Ureter (tissue), 1 donor: ENCODE results near the gene TESMIN. TPM values are rescaled to one million over a fixed set of nuclear protein-coding genes. Genes with fewer than 3 reads are reported as not detected.

Experiments
- DNase-seq: peaks from one replicate; pipeline ENCODE4 v3.0.0-alpha.2; 2020; ENCODE audit warnings: low spot score
- total RNA-seq: library from RNA; stranded (reverse); gene quantifications from one replicate; pipeline ENCODE4 v1.2.4, GENCODE V29; 2023
- donor health status: DM: yes; HTN: yes; CAD: no.

TESMIN gene
- total RNA-seq, 1 donor from 2014 or later = 7.7 TPM

- DNase-seq = no peak
Measured at GRCh38 chr11:68762481-68762880, 11.2 kb upstream of the TESMIN start.

DNA sequence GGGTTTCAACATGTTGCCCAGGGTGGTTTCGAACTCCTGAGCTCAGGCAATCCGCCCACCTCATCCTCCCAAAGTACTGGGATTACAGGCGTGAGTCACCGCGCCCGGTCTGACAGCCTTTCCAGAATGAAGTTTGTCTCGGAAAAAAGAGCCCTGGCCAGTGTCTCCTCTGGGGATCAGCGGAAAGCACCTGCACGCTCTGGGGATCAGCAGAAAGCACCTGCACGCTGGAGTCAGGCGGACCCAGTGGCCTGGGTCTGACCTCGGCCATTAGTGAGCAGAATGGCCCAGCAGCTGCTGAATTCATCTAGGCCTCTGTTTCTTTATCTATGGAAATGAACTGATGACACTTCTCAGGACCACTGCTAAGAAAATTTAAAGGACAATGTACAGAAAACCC lies 10.5 kb upstream of the TESMIN start:
- no peak for DNase-seq

- no peak for DNase-seq
Measured at GRCh38 chr11:68759991-68760390, 8.7 kb upstream of the TESMIN start.

DNA sequence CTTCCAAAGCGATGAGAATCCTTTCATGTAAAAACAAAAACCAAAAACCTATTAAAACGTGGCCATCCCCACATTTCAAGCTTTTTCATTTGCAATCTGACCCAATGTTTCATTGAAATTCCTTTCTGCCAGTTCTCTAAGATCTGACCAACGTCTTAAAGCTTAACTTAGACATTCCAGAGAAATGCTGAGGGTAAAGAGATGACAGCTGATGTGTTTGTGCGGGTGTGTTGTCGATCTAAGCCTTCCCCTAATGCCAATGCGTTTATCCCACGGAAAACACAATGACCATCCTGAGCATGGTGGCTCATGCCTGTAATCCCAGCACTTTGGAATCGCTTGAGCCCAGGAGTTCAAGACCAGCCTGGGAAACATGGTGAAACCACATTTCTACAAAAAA lies 6.4 kb upstream of the TESMIN start:
- no peak for DNase-seq

DNA sequence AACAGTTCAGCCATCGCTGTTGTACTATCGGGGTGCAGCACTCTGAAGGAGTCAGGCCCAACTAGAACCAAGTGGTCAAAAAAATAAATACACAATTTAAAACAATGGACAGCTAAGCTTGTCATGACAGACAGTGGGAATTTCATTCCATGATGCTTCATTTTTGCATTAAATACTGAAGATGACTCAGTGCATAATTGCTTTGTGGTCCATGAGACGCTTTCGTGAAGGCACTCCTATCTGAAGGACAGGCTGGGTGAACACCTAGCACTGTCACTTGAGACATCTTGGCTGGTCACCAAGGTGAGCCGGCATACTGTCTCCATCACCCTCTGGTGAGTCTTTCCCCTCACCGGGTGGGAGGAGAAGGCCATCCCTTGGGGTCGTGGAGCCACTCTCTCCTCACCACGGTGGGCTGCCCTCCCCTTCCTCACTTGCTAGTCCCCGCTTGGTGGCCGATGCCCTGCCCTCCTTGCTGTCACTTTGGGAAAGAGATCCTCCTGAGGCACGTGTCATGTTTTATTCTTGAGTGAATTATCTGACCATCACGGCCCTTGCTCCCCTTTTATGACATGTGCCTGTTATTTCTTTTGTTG lies 4.9 kb upstream of the TESMIN start:
- DNase-seq = no peak

DNA sequence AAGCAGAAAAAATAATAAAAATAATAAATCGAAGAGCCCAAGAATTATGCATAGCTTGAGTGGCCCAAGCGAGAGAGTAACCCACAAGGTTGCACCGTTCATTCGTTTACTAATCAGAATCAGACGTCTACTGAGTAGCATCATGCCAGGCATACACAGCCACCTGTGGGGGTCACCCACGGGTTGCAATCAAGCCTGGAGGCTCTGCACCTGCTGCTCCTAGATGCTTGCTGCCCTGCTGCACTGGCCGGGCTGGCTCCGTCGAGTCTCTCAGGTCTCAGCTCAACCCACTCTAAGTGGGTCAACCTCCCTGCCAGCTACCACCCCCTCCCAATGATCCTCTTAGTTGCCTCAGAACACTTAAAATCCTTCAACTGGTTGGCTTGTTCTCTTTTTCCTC lies 2.0 kb upstream of the TESMIN start:
- DNase-seq = no peak

- DNase-seq = no peak
Measured at GRCh38 chr11:68751004-68751325, 355 bp downstream of the TESMIN start.

- no peak for DNase-seq
Measured at GRCh38 chr11:68750195-68751003, 921 bp downstream of the TESMIN start.

DNA sequence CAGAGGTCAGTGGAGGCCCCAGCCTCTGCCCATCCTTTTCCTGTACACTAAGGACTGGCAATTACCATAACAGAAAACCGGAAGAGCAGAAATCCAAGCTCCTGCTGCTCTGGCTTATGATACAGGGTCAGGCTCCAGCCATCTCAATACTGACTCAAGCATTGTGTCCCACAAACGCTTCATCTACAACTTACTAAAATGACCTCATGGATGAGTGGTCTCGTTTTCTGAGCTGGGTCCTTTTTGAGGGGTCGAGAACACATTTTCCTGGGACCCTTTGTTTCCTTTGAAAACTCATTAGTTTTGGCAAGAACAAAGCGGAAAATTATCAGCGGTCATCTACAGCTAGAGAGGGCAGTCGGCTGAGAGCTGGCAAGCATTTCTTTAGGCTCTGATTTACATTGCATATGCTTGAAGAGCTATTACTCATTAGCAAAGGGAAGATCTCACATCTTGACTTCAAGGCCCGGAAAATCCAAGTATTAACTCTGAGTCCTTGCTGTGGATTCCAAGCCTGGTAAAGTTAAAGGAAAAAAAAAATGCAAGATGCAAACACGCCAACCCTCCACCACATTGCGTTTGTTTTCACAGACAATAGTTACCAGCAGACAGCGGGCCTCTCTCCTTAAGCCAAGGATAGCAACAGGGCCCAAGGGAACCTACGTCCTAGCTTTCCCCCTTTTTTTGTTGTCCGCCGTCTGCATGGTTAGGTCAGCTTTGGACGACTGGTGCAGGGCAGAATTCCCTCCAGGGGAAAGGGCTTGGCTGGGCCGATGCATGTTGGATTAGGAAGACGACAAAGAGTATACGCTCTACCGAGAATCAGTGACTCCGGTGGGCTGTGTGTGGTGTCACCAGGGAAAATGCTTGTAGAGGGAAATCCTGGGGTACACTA lies 1.8 kb downstream of the TESMIN start:
- no peak for DNase-seq

DNA sequence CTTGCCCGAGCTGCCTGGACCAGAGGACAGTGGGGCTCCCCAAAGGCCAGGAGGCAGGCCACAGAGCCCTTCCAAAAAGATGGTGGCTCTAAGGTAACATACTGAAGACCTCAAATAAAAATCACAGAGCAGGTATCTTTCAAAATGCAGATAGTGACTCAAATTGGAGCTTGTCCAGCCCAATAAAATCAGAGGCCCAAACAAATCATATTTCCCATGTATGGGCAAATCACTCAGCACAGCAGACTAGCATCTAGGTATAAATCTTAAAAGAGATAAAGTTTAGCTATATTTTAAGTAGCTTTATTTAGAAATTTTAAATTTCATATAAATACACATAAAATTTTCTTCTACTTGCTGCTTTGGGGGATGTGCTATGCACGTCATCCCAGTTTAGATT lies 3.3 kb downstream of the TESMIN start:
- DNase-seq = no peak

DNA sequence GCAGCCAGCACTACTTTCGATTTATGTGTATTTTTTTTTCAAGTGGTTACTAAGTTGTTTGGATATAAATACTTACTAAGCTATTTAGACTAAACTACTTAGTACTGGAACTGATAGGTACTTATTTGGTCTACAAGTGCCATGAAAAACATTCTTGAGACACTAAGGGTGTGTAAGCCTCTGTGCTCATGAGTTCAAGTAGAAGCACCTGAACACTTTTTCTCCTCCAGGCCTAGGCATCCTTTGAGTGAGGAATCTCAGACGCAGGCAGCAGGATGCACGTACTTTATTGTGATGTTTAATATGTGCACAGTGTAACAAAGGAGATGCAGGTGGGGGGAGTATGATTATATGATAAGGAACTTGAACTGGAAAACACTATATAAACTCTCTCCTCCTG lies 7.8 kb downstream of the TESMIN start:
- DNase-seq = no peak

- no peak for DNase-seq
Measured at GRCh38 chr11:68741463-68741862, 9.9 kb downstream of the TESMIN start.

DNA sequence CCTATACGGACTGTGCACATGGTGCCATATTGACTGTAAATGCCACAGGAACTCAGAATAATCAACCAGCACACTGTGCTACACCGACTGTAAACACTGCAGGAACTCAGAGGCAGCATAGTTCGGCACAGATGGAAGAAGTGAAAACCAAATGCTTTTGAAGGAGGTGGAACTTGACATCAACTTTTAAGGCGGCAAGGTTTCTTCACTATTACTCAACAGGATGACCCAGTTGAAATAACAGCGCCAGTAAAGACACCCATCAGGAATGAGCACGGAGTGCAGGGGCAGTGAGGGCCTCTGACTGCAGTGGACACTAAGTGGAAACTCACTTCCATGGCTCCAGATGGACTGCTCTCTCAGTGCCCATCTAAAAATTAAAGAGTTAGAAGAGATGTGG lies 15.7 kb downstream of the TESMIN start:
- no peak for DNase-seq

DNA sequence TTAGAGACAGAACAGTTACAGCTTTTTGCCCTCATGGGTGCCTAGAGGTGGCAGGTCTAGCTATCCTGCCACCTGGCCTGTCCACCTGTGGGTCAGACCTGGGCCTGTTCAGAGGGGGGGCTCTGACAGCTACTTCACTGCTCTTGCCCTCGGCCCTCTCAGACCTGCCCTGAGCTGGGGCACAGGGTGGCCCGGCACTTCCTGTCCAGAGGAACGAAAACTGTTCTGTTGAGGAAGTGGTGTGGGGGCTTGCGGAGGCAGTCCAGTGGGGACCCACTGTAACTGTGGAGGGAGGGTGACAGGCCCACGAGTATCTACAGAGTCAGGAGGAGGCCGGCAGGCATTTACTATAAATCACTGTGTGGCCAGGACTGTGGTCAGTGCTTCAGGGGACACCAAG lies 16.2 kb downstream of the TESMIN start:
- no peak for DNase-seq

GRCh38 chr11:68734111-68734510 lies 17.2 kb downstream of the TESMIN start:
- DNase-seq = no peak

DNA sequence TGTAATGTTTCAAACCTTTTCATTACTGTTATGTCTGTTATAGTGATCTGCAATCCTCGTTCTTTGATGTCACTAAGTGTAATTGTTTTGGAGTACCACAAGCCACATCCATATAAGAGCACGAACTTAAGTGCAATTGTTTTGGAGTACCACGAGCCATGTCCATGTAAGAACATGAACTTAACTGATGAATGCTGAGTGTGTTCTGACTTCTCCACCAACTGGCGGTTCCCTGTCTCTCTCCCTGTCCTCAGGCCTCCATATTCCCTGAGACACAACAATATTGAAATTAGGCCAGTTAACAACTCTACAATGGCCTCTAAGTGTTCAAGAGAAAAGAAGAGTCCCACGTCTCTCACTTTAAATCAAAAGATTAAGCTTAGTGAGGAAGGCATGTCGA lies 23.5 kb downstream of the TESMIN start:
- no peak for DNase-seq

GRCh38 chr11:68724293-68724692 lies 27.0 kb downstream of the TESMIN start:
- no peak for DNase-seq

- DNase-seq = no peak
Measured at GRCh38 chr11:68722143-68722542, 29.2 kb downstream of the TESMIN start.

DNA sequence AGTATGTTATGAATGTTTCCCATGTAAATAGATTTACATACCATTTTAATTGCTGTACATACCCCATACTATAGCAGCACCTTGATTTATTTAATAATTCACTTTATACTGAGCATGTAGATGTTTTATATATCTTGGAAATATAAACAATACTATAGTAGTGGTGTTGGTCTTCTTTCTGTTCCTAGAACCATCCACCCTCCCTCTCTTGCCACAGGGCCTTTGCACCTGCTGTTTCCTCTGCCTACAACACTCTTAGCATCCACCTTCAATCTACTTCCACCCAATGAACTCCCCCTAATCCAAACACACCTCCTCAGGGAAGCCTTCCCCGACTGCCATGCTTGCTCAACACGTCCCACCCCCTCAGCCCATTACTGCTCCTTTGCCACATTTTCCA lies 30.2 kb downstream of the TESMIN start:
- DNase-seq = no peak

GRCh38 chr11:68715456-68716122 lies 35.7 kb downstream of the TESMIN start:
- no peak for DNase-seq

- no peak for DNase-seq
Measured at GRCh38 chr11:68714060-68714856, 37.1 kb downstream of the TESMIN start.
